BJ (cell line): Measurements from ENCODE around the gene ALDH18A1. TPM values are rescaled to one million over a fixed set of nuclear protein-coding genes. Genes with fewer than 3 reads are reported as not detected.
"Not testable (repeated sequence)": the region's sequence is repeated elsewhere in the genome, so short reads cannot be mapped to it uniquely, and the experiment has no call there.

Experiments used
- CTCF ChIA-PET: fragments of 350-600 bp; formaldehyde crosslinking; extraction: SDS; loops from one replicate; lab custom pipeline; 2021; ENCODE audit warnings: antibody characterized with exemption, inconsistent platforms; lab: Yijun Ruan, JAX
- POLR2A ChIA-PET: fragments of 300-600 bp; sonication (Branson Sonifier 250); formaldehyde crosslinking; extraction: SDS; loops from one replicate; lab custom pipeline; 2021; ENCODE audit warnings: antibody characterized with exemption; lab: Charles Lee
- DNase-seq: peaks from one replicate; pipeline ENCODE4 v3.0.0-alpha.2; 2011; ENCODE audit warnings: low read depth
- H3K27me3 ChIP-seq: 2 replicates; pipeline ENCODE4 v1.6.0; 2011; ENCODE audit warnings: low read length; ENCODE audit not compliant: control insufficient read depth, insufficient read depth
- H3K36me3 ChIP-seq: 2 replicates; pipeline ENCODE4 v1.5.1; 2011; ENCODE audit warnings: low read length; ENCODE audit not compliant: control insufficient read depth, insufficient read depth
- H3K4me3 ChIP-seq: 2 replicates; pipeline ENCODE4 v1.5.1; 2011; ENCODE audit warnings: low read depth, mild to moderate bottlenecking, control low read depth, low read length
- polyA plus RNA-seq: library from polyadenylated mRNA; depleted of rRNA; stranded (reverse); fragments of >200 nt; gene quantifications from 2 replicates; pipeline ENCODE4 v1.2.3, GENCODE V29; 2011
- TF ChIP-seq, protein P1 (sequence below): IDR thresholded peaks from 2 replicates; pipeline ENCODE4 v1.5.1; 2011; ENCODE audit warnings: low read depth, mild to moderate bottlenecking, control low read depth, inconsistent platforms, low read length, moderate library complexity; ENCODE audit not compliant: insufficient read depth

The ALDH18A1 gene
- polyA plus RNA-seq, 1 experiment = 109 TPM

DNA sequence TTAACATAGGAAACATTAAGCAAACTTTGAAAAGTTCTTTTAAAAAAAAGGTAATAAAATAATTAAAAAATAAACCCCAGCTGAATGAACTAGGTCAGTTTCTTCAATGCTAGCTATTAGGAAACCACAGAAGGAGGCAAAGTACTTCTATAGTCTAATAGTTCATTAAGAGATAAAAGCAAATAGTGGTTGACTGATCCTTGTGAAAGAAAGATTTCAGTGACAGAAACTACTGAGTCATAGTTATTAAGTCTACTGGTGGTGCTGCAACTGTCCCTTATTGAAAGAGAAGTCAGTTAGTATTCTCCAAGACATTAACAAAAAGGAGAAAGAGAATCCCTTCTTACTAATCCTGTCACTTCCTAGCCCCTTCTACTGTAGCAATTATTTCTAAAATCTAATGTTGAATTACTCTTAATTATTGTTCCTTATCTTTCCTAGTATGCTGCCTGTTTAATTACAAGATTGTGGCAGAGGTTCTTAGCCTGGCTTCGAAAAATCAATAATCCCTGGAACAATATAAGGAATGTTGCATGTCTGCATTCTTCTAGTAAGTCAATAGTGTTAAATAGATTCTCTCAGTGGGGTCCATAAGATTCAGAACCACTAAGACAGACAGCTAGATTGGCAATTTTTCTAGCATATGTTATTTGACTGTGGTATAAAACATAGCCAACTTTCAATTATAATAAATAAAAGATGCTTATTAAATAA, 19.0 kb upstream of the ALDH18A1 start:
- DNase-seq = no peak
- H3K36me3 ChIP-seq = peaks cover 3% of the 10 kb centered on the region
- TF ChIP-seq, protein P1, sequence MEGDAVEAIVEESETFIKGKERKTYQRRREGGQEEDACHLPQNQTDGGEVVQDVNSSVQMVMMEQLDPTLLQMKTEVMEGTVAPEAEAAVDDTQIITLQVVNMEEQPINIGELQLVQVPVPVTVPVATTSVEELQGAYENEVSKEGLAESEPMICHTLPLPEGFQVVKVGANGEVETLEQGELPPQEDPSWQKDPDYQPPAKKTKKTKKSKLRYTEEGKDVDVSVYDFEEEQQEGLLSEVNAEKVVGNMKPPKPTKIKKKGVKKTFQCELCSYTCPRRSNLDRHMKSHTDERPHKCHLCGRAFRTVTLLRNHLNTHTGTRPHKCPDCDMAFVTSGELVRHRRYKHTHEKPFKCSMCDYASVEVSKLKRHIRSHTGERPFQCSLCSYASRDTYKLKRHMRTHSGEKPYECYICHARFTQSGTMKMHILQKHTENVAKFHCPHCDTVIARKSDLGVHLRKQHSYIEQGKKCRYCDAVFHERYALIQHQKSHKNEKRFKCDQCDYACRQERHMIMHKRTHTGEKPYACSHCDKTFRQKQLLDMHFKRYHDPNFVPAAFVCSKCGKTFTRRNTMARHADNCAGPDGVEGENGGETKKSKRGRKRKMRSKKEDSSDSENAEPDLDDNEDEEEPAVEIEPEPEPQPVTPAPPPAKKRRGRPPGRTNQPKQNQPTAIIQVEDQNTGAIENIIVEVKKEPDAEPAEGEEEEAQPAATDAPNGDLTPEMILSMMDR = no peak
- H3K27me3 ChIP-seq = no peaks in the 10 kb centered on the region
- H3K4me3 ChIP-seq = no peak overlapping the region
- POLR2A ChIA-PET = no interaction called here
- CTCF ChIA-PET = interaction anchor here (0.9 kb wide), 1 partner anchor 18 kb away, joined by 3 read pairs; the partner anchor contains the start of gene TCTN3

DNA sequence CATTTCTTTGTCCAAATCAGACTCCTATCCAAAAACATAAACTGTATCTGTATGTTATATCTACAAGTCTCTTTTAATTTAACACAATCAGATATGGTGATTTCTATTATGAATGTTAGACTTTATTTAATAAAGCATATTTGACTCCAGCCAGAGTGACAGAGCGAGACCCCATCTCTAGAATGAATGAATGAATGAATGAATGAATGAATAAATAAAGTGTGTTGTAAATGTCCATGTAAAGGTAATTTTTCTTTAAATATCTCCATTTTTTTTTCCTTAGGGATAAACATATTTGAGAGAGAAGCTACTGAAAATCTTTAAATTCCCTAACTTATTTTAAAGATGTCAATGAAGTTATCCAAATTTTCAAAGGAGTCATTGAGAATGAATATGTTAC, 18.1 kb upstream of the ALDH18A1 start:
- CTCF ChIA-PET = interaction anchor here (0.9 kb wide), 1 partner anchor 19 kb away, joined by 3 read pairs; the partner anchor contains the start of gene TCTN3
- TF ChIP-seq, protein P1 = no peak
- H3K36me3 ChIP-seq = no peaks in the 10 kb centered on the region; the same call in 1 of the 2 replicates
- no peak overlapping the region for H3K4me3 ChIP-seq
- no peak for DNase-seq
- POLR2A ChIA-PET = no interaction called here
- H3K27me3 ChIP-seq = no peaks in the 10 kb centered on the region

DNA sequence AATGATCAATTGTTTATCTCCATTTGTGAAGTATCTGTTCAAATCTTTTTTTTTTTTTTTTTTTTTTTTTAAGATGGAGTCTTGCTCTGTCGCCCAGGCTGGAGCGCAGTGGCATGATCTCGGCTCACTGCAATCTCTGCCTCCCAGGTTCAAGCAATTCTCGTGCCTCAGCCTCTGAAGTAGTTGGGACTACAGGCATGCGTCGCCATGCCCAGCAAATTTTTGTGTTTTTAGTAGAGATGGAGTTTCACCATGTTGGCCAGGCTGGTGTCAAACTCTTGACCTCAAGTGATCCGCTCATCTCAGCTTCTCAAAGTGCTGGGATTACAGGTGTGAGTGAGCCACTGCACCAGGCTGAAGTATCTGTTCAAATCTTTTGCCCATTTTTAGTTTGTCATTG, 16.1 kb upstream of the ALDH18A1 start:
- POLR2A ChIA-PET, DNase-seq, H3K36me3 ChIP-seq, H3K27me3 ChIP-seq, H3K4me3 ChIP-seq: not testable (repeated sequence)
- CTCF ChIA-PET = interaction anchor here (1.1 kb wide), 1 partner anchor 21 kb away, joined by 6 read pairs; the partner anchor contains the start of gene TCTN3

DNA sequence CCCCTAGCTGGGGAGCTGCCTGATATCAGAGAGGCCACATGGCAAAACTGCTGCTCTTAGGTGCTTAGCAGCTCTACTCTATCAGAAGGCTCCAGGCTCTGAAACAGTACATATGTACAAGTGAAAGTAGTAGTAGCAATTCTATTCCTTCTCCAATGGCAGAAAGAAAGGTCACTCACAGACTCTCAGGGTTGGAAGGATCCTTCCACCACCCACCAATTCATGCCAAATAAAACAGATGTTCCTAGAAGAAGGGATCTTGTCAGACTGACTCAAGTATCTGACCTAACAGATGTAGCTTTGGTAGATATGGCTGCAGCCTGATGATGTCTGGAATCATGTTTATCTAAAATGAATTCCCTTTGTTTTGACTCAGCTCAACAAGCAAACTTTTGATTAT, 8.0 kb upstream of the ALDH18A1 start:
- DNase-seq = no peak
- H3K27me3 ChIP-seq = no peaks in the 10 kb centered on the region
- POLR2A ChIA-PET = no interaction called here
- TF ChIP-seq, protein P1 = no peak
- CTCF ChIA-PET = no interaction called here
- H3K4me3 ChIP-seq = no peak overlapping the region
- H3K36me3 ChIP-seq = no peaks in the 10 kb centered on the region

DNA sequence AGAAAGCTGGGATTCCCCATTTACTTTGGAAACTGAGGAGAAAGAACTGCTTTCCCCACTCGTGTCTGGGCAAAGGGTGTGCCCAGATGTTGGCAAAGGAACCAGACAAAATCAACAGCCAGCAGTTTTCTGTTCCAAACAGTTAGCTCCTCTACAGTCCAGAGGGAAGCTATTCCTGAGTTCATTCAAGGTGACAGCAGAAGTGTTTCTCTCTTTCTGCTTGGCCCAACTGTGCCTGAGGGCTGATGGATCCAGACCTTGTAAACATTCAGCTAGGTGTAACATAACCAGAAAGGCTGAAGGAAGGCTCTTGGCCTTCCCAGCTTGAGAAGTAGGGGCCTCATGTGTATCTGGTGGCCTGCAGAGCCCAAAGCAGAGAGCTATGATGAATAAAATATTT, 7.0 kb upstream of the ALDH18A1 start:
- H3K27me3 ChIP-seq = no peaks in the 10 kb centered on the region
- H3K4me3 ChIP-seq = no peak overlapping the region
- ChIA-PET CTCF (interaction anchor here (1.2 kb wide), 1 partner anchor 201 kb away, joined by 4 read pairs; no protein-coding TSS in a partner anchor), POLR2A (no interaction called here)
- DNase-seq = no peak
- TF ChIP-seq, protein P1 = no peak
- H3K36me3 ChIP-seq = no peaks in the 10 kb centered on the region

DNA sequence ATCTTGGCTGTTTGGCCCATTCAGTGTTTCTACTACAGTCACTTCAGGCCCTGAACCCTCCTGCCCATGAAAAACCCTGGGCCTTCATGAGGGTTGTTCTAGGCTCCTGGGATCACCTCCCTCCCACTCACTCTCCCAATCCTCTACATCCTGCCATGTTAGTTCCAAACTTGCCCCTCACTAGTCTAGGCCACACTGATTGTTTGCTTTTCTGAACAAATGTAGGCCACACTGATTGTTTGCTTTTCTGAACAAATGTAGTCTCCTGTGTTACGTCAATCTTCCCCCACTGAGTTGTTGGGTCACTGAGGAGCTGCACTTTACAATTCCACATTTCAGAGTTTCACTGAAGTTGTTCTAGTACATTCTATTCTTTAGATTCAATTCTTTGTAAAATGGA, 5.3 kb upstream of the ALDH18A1 start:
- Histone ChIP-seq H3K36me3 (no peaks in the 10 kb centered on the region), H3K4me3 (no peak overlapping the region), H3K27me3 (no peaks in the 10 kb centered on the region)
- ChIA-PET POLR2A (no interaction called here), CTCF (interaction anchor here (0.7 to 0.8 kb wide), 2 partner anchors 203 to 236 kb away, joined by 3 read pairs; no protein-coding TSS in a partner anchor)
- TF ChIP-seq, protein P1 = no peak
- no peak for DNase-seq
